Measurements from ENCODE around the gene ZNF672. TPM values are rescaled to one million over a fixed set of nuclear protein-coding genes. Genes with fewer than 3 reads are reported as not detected.

ZNF672 gene
- total and polyA plus RNA-seq, 2 of the 13 experiments (the other 11 are each of a cell fraction or from before 2014, with no cell fraction given), result 17.2 to 22.9 TPM

- TF ChIP-seq, protein P1, sequence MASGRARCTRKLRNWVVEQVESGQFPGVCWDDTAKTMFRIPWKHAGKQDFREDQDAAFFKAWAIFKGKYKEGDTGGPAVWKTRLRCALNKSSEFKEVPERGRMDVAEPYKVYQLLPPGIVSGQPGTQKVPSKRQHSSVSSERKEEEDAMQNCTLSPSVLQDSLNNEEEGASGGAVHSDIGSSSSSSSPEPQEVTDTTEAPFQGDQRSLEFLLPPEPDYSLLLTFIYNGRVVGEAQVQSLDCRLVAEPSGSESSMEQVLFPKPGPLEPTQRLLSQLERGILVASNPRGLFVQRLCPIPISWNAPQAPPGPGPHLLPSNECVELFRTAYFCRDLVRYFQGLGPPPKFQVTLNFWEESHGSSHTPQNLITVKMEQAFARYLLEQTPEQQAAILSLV (CRISPR knock-in tag; IDR thresholded peaks at IDR 0.05; ENCODE audit: borderline replicate concordance), result peak; percentile 21
- TF ChIP-seq ZFYVE20 (CRISPR knock-in tag; IDR thresholded peaks at IDR 0.05; ENCODE audit: borderline replicate concordance, low read depth), result no peak
- TF ChIP-seq ZNF577 (CRISPR knock-in tag; IDR thresholded peaks at IDR 0.05; ENCODE audit: borderline replicate concordance, low read depth), result no peak
- TF ChIP-seq, protein P2, sequence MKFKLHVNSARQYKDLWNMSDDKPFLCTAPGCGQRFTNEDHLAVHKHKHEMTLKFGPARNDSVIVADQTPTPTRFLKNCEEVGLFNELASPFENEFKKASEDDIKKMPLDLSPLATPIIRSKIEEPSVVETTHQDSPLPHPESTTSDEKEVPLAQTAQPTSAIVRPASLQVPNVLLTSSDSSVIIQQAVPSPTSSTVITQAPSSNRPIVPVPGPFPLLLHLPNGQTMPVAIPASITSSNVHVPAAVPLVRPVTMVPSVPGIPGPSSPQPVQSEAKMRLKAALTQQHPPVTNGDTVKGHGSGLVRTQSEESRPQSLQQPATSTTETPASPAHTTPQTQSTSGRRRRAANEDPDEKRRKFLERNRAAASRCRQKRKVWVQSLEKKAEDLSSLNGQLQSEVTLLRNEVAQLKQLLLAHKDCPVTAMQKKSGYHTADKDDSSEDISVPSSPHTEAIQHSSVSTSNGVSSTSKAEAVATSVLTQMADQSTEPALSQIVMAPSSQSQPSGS (CRISPR knock-in tag; IDR thresholded peaks at IDR 0.05), result peak; percentile 47; the same call in 1 of the 2 replicates
- no peak for TF ChIP-seq ZNF570 (CRISPR knock-in tag; IDR thresholded peaks at IDR 0.05; ENCODE audit: borderline replicate concordance)
- TF ChIP-seq GABPB1 (CRISPR knock-in tag; IDR thresholded peaks at IDR 0.05), result peak; percentile 75
- no peak for TF ChIP-seq ZSCAN30 (CRISPR knock-in tag; IDR thresholded peaks at IDR 0.05)
- no peak; the same call in 1 of the 2 replicates for TF ChIP-seq DMAP1 (CRISPR knock-in tag; IDR thresholded peaks at IDR 0.05)
- TF ChIP-seq ZBTB20 (CRISPR knock-in tag; IDR thresholded peaks at IDR 0.05; ENCODE audit: borderline replicate concordance, low read depth), result peak; percentile 77; the same call in 1 of the 2 replicates
- peak; percentile 64; the same call in 1 of the 2 replicates for TF ChIP-seq THRA (CRISPR knock-in tag; IDR thresholded peaks at IDR 0.05; ENCODE audit: borderline replicate concordance)
- no peak for TF ChIP-seq ZFP90 (CRISPR knock-in tag; IDR thresholded peaks at IDR 0.05; ENCODE audit: borderline replicate concordance)
- peak in 1 of 2 experiments; percentile 28; a peak in 1 of 4 replicates for TF ChIP-seq NR2F1 (CRISPR knock-in tag; IDR thresholded peaks at IDR 0.05)
- peak; percentile 35; the same call in 1 of the 2 replicates for TF ChIP-seq ZNF263 (CRISPR knock-in tag; IDR thresholded peaks at IDR 0.05)
- no peak for TF ChIP-seq ZNF205 (CRISPR knock-in tag; IDR thresholded peaks at IDR 0.05)
- TF ChIP-seq EEA1 (CRISPR knock-in tag; IDR thresholded peaks at IDR 0.05; ENCODE audit: borderline replicate concordance), result no peak
- TF ChIP-seq, protein P3, sequence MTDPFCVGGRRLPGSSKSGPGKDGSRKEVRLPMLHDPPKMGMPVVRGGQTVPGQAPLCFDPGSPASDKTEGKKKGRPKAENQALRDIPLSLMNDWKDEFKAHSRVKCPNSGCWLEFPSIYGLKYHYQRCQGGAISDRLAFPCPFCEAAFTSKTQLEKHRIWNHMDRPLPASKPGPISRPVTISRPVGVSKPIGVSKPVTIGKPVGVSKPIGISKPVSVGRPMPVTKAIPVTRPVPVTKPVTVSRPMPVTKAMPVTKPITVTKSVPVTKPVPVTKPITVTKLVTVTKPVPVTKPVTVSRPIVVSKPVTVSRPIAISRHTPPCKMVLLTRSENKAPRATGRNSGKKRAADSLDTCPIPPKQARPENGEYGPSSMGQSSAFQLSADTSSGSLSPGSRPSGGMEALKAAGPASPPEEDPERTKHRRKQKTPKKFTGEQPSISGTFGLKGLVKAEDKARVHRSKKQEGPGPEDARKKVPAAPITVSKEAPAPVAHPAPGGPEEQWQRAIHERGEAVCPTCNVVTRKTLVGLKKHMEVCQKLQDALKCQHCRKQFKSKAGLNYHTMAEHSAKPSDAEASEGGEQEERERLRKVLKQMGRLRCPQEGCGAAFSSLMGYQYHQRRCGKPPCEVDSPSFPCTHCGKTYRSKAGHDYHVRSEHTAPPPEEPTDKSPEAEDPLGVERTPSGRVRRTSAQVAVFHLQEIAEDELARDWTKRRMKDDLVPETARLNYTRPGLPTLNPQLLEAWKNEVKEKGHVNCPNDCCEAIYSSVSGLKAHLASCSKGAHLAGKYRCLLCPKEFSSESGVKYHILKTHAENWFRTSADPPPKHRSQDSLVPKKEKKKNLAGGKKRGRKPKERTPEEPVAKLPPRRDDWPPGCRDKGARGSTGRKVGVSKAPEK (CRISPR knock-in tag; IDR thresholded peaks at IDR 0.05; ENCODE audit: borderline replicate concordance), result peak; percentile 81; the same call in 1 of the 2 replicates
Measured at GRCh38 chr1:248838357-248839167, 538 bp downstream of the ZNF672 start (continued).

All from HepG2 (cell line).